HL-60 (cell line): Measurements from ENCODE around the gene DHFR2.

Experiments used
- GABPA ChIP-seq: IDR thresholded peaks from 2 replicates; pipeline ENCODE4 v1.6.1; 2012; ENCODE audit warnings: low read depth
- TF ChIP-seq, protein P1 (sequence below): IDR thresholded peaks from one replicate; pipeline ENCODE4 v1.5.1; 2011; ENCODE audit warnings: low read length, control low read depth, inconsistent platforms; ENCODE audit not compliant: insufficient read depth

GRCh38 chr3:94071713-94072284 lies 9.1 kb upstream of the DHFR2 start:
- TF ChIP-seq, protein P1, sequence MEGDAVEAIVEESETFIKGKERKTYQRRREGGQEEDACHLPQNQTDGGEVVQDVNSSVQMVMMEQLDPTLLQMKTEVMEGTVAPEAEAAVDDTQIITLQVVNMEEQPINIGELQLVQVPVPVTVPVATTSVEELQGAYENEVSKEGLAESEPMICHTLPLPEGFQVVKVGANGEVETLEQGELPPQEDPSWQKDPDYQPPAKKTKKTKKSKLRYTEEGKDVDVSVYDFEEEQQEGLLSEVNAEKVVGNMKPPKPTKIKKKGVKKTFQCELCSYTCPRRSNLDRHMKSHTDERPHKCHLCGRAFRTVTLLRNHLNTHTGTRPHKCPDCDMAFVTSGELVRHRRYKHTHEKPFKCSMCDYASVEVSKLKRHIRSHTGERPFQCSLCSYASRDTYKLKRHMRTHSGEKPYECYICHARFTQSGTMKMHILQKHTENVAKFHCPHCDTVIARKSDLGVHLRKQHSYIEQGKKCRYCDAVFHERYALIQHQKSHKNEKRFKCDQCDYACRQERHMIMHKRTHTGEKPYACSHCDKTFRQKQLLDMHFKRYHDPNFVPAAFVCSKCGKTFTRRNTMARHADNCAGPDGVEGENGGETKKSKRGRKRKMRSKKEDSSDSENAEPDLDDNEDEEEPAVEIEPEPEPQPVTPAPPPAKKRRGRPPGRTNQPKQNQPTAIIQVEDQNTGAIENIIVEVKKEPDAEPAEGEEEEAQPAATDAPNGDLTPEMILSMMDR, result no peak
- TF ChIP-seq GABPA, result no peak
